HK-2 (cell line): ENCODE data around the gene GFRAL.

Experiments
- DNase-seq: peaks from one replicate; pipeline ENCODE4 v3.0.0-alpha.2; 2018; ENCODE audit not compliant: unreplicated experiment

Gene GFRAL

GRCh38 chr6:55433446-55434130 lies 106.3 kb downstream of the GFRAL start:
- no peak for DNase-seq

DNA sequence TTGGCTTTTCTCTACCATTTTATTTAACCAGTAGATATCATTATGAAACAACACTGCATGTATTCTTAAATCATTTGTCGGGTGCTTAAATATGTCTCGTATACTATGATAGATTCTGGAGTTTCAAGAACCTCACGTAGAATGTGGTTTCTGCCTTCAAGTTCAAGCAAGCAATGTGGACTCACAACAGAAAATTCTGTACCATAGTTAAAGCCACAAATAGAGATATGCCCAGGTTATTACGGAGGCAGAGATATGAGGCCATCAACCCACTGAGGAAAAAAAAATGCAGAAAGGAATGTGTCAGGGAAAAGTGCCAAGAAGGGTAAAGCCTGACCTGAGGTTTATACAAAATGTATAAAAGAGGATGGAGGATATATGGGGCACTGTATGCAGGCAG lies 109.9 kb downstream of the GFRAL start:
- no peak for DNase-seq

GRCh38 chr6:55438203-55438602 lies 110.9 kb downstream of the GFRAL start:
- DNase-seq = no peak

GRCh38 chr6:55443238-55444134 lies 116.2 kb downstream of the GFRAL start:
- DNase-seq = no peak

GRCh38 chr6:55445648-55446204 lies 118.5 kb downstream of the GFRAL start:
- DNase-seq = no peak

- DNase-seq = no peak
Observed at GRCh38 chr6:55447891-55448290, 120.6 kb downstream of the GFRAL start.

GRCh38 chr6:55448451-55448850 lies 121.2 kb downstream of the GFRAL start:
- DNase-seq = no peak

DNA sequence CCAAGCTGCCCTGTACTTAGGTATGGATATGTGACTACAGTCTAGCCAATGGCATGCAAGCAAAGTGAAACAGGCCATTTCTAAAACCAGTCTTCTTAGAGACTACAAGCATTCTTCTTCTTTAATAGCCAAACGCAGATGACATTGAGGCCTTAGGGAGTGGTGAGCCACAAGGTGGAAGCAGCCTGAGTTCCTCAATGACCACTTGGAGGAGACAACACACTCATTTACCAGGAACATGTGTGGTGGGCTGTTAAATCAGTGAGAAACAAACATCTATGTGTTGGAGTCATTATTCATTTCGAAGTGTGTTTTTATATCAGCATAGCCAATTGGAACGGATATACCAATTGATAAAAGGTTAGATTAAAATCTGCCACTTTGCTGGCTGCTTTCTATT lies 122.0 kb downstream of the GFRAL start:
- no peak for DNase-seq

- DNase-seq = no peak
Observed at GRCh38 chr6:55450005-55450404, 122.7 kb downstream of the GFRAL start.
